Stromal cell of bone marrow (primary cell): Measurements from ENCODE around the gene MUC2.

ENCODE experiments used
- DNase-seq: peaks from one replicate; pipeline ENCODE4 v3.0.0-alpha.2; 2012; ENCODE audit warnings: low read depth

MUC2 gene

GRCh38 chr11:1074244-1075221 is at the start of gene MUC2:
Gene MUC2, plus strand, starts transcription at chr11:1074874.
- no peak for DNase-seq

- no peak for DNase-seq
Observed at GRCh38 chr11:1025410-1026162, 49.1 kb upstream of the MUC2 start.

GRCh38 chr11:1026163-1026450 is 48.6 kb upstream of the MUC2 start:
- no peak for DNase-seq

- no peak for DNase-seq
Observed at GRCh38 chr11:1026641-1027482, 47.8 kb upstream of the MUC2 start.

GRCh38 chr11:1027483-1028290 is 47.0 kb upstream of the MUC2 start:
- no peak for DNase-seq

- DNase-seq: no peak
Observed at GRCh38 chr11:1028291-1028540, 46.5 kb upstream of the MUC2 start.

- no peak for DNase-seq
Observed at GRCh38 chr11:1028616-1029015, 46.1 kb upstream of the MUC2 start.

- DNase-seq: no peak
Observed at GRCh38 chr11:1029051-1029450, 45.6 kb upstream of the MUC2 start.

GRCh38 chr11:1029654-1030053 is 45.0 kb upstream of the MUC2 start:
- DNase-seq: no peak

GRCh38 chr11:1030086-1030485 is 44.6 kb upstream of the MUC2 start:
- DNase-seq: no peak

GRCh38 chr11:1030556-1030955 is 44.1 kb upstream of the MUC2 start:
- DNase-seq: no peak

- DNase-seq: no peak
Observed at GRCh38 chr11:1031121-1031899, 43.4 kb upstream of the MUC2 start.

- no peak for DNase-seq
Observed at GRCh38 chr11:1032310-1032891, 42.3 kb upstream of the MUC2 start.

- no peak for DNase-seq
Observed at GRCh38 chr11:1033016-1033798, 41.5 kb upstream of the MUC2 start.

GRCh38 chr11:1034001-1034400 is 40.7 kb upstream of the MUC2 start:
- DNase-seq: no peak

GRCh38 chr11:1034456-1035295 is 40.0 kb upstream of the MUC2 start:
- no peak for DNase-seq

- no peak for DNase-seq
Observed at GRCh38 chr11:1035577-1036283, 38.9 kb upstream of the MUC2 start.

GRCh38 chr11:1036303-1036923 is 38.3 kb upstream of the MUC2 start, which contains the start of gene MUC6:
Gene MUC6, minus strand, starts transcription at chr11:1036718. Its CDS starts 63 bp downstream, at chr11:1036655.
- no peak for DNase-seq
